GM21447 (cell line): ENCODE measurements around the gene BECN2.

ENCODE experiments used
- ATAC-seq: cut with Tn5 transposase; IDR thresholded peaks from one replicate; pipeline ENCODE4 v1.9.1; 2021; ENCODE audit not compliant: unreplicated experiment

Gene BECN2

GRCh38 chr1:241957692-241958494 is at the start of gene BECN2:
BECN2 (plus strand) TSS chr1:241957767; CDS start chr1:241957767, 0 bp downstream.
- ATAC-seq = no peak

GRCh38 chr1:241916196-241916595 is 41.4 kb upstream of the BECN2 start:
- no peak for ATAC-seq

DNA sequence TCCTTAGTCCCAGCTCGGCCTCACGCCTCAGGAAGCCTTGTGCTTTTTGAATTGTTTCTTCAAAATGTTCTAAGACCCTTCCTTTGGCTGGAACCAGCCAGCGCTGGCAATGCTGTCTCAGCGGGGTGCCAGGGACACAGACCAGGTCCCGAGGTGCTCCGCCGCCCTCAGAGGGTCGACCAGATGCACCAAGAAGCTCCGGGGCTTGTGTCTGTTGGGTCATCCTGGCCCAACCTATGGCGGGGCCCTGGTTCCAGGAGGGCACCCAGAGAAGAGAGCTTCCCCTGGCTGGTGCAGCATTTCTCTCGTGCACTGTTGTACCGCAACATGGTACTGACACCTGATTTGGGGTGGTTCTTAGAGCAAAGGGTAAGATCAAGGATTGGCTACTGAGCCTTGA is 40.1 kb upstream of the BECN2 start:
- ATAC-seq = no peak

DNA sequence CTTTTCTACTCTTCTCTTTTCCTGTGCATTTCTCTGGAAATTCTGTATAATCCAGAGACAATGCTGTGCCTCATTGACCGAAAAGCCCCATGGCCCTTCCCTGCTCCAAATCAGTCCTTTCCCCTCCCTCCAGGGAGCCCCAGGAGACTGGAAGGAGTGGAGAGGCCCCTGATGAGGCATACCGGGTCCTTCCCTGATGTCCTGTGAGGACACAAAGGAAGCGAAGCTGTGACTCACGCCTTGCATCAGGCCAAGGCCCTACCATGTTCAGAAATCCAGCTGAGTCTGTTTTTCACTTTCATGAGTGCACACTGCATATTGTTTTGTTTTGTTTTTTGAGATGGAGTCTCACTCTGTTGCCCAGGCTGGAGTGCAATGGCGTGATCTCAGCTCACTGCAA is 38.7 kb upstream of the BECN2 start:
- ATAC-seq = no peak

DNA sequence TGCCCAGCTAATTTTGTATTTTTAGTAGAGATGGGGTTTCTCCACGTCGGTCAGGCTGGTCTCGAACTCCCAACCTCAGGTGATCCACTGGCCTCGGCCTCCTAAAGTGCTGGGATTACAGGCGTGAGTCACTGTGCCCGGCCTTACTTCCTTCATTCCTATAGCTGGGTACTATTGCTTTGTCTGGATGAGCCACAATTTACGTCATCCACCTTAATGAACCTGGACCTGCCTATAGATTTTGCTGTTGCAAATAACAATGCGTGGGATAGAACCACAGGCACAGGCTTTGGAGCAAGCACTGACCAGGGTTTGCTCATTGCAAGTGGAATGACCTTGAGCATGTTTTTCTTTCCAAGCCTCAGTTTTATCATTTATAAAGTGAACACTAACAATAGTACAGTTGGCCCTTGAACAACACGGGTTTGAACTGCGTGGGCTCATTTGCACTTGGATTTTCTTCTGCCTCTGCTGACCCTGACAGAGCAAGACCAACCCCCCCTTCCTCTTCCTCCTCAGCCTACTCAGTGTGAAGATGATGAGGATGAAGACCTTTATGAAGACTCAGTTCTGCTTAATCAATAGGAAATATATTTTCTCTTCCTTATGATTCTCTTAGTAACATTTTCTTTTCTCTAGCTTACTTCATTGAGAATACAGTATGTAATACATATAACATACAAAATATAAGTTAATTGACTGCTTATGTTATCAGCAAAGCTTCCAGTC is 33.3 kb upstream of the BECN2 start:
- no peak for ATAC-seq

- ATAC-seq = no peak
Observed at GRCh38 chr1:241926141-241926540, 31.4 kb upstream of the BECN2 start.

DNA sequence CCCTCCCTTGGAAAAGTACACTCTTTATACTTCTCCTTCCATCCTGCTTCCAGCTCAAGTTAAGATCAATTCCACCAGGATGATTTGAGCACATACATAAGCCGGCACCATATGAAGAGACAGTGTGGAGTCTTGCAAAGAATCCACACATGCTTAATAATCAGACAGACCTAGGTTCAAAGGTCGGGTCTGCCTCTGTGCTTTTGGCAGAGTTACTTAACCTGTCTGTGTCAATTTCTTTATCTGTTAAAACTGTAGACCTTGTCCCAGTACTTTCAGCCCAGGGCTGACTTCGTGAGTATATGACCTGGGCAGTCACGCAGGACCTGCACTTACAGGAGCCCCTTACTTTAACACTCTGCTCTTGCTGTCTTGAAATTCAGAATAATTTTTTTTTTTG is 30.2 kb upstream of the BECN2 start:
- ATAC-seq = no peak

- no peak for ATAC-seq
Observed at GRCh38 chr1:241932845-241933244, 24.7 kb upstream of the BECN2 start.

DNA sequence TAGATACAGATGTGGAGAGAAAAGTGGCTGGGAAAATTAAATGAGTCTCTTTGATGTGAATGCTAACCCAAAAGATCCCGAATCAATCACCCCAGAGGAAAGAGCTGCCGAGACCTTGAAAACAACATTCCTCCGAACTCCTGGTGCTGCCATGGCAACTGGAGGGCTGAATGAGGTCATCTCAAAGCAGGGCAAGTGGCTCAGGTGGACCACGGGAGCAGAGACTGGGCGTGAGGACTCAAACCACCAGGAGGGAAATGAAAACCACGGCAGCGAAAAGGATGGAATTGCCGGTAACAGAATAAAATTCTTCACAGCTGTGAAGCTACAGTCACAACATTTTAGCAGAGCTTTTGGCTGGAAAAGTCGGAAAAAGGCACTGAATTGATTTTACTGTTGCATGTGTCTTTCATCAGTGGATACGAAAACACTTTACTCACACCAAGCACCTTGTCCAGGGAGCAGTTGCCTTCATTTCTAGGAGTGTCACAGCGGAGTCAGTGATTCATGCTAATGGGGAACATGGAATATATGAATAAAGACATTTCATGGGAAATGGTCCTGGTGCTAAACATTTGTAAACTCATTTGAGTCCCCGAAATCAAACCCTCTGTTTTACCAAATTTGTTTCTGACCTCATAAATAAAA is 23.2 kb upstream of the BECN2 start:
- no peak for ATAC-seq

DNA sequence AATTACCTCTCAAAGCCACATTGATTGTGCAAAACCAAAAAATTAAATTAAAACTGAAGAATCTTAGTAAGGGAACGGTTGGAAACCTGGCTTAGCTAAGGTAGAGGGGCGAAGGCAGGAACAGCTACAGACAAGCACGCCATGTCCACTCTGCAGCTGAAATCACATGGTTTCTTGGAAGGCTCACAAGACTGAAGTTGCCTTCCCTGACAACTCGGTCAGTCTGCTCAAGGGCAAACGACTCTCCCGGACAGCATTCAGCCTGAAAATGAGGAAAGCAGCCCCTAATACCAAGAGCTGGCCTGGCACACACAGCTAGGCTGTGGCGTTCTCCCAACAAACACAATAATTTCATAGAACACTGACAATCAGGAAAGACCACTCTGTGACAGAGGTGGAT is 22.7 kb upstream of the BECN2 start:
- ATAC-seq = no peak

GRCh38 chr1:241939798-241940197 is 17.8 kb upstream of the BECN2 start:
- no peak for ATAC-seq

GRCh38 chr1:241942738-241943137 is 14.8 kb upstream of the BECN2 start:
- no peak for ATAC-seq

- ATAC-seq = no peak
Observed at GRCh38 chr1:241944300-241944699, 13.3 kb upstream of the BECN2 start.

DNA sequence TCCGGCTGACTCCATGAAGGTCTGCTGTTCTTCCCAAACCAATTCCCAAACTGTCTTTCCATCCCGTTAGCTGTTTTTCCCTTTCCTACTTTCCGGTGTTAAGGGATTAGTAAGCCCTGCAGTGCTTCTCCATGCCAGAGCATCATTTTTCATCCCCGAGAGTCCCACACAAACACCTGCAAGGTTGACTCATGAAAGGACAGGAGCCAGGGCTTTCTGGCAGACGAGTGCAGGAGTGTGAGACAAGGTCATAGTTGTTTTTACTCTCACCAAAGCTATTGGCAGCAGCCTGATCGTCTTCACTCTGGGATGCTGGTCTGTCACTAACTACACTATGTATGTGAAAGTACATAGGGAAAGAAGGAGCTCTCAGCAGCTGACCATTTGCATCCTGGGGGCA is 10.2 kb upstream of the BECN2 start:
- ATAC-seq = no peak

DNA sequence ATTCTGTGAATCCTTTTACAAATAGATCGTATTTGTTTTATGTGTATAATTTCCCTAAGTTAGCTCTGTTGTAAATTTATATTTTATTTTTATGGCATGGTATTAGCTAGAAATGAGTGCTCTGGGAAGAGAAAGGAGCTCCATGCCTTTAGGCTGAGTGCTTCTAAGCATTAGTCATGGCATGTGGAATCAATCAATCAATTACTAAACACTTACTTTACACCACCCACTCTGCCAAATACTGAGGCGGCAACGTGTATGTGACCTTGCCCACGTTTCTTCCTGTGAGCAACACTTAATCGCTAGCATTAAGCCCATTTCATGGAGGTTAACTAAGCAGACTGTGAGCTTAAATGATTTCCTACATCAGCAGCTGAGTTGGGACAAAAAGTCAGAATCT is 7.2 kb upstream of the BECN2 start:
- no peak for ATAC-seq

DNA sequence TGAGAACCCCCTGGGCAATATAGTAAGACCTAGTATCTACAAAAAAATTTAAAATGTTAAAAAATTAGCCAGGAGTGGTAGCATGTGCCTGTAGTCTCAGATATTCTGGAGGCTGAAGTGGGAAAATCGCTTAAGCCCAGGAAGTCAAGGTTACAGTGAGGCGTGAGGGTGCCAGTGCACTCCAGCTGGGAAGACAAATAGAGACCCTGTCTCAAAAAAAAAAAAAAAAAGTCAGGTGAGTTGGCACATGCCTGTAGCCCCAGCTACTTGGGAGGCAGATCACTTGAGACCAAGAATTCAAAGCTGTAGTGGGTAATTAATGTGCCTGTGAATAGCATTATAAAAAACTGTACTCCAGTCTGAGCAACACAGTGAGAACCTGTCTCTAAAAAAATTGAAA is 4.6 kb downstream of the BECN2 start:
- ATAC-seq = no peak

DNA sequence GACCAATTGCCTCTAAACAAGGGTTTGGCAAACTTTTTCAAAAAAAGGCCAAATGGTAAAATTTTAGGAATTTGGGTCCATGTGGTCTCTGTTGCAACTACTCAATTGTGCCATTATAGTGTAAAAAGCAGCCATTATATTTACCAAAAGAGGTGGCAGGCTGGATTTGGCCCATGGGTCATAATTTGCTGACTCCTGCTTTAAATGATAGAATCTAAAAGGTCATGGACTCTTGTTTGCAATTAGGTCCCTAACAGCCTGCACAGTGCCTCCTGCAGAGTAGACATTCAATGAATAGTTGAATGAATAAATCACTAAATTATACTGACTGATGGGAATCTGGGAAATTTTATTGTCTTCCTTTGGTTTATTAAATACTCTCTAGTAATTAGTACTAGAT is 6.2 kb downstream of the BECN2 start:
- ATAC-seq = no peak

DNA sequence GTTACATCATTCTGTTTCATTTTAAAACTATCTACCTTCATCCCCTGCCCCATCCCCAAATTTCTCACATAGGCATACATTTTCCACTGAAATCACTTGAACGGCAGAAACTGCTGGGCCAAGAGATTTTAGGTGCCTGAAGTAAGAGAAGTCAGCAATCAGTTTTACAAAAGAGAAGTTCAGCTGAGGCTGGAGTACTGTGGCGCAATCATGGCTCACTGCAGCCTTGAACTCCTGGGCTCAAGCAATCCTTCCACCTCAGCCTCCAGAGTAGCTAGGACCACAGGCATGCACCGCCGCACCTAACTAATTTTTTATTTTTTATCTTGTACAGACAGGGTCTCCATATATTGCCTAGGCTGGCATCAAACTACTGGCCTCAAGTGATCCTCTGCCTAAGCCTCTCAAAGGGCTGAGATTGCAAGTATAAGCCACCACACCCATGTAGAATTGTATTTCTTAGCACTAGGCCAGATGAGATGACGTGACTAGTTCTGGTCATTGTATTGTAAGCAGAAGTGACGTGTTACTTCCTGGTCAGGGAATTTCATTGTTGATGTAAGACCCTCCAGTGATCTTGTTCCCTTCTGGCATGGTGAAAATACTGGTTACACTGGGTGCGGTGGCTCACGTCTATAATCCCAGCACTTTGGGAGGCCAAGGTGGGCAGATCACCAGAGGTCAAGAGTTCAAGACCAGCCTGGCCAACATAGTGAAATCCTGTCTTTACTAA is 7.1 kb downstream of the BECN2 start:
- ATAC-seq = no peak

GRCh38 chr1:241968611-241969010 is 11.0 kb downstream of the BECN2 start:
- ATAC-seq = no peak

GRCh38 chr1:241972703-241973369 is 15.3 kb downstream of the BECN2 start:
- no peak for ATAC-seq

GRCh38 chr1:241976229-241976628 is 18.7 kb downstream of the BECN2 start:
- no peak for ATAC-seq
